ENCODE results near the gene TECPR1.

Gene TECPR1

DNA sequence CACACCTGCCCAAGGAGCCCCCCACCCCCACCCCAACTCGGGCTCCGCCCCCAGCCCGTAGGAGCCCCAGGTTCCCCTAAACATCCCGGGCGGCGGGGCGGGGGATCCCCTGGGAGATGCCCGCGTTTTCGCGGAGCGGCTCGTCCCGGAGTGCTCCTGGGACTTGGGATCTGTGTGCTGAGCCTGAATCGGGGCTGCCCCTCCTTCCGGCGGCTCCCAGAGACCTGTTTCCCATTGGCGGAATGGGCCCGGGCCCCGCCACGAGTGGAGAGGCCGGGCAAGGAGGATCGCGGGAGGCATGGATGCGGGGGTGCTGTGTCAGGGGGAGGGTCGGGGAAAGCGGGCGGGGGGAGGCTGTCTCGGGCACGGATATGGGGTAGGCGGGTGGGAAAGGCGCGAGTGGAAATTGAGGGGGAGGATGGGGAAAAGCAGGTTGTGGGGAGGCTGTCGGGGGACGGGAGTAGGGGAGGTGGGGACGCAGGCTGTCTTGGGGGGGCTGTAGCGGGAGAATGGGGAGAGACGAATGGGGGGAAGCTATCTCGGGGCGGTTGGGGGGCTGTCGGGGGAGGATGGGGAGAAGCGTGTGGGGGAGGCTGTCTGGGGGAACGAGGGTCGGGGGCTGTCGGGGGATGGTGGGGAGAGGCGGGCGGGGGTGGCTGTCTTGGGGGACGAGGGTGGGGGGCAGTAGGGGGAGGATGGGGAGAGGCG lies 41.4 kb downstream of the TECPR1 start:
- DNase-seq: no peak

DNA sequence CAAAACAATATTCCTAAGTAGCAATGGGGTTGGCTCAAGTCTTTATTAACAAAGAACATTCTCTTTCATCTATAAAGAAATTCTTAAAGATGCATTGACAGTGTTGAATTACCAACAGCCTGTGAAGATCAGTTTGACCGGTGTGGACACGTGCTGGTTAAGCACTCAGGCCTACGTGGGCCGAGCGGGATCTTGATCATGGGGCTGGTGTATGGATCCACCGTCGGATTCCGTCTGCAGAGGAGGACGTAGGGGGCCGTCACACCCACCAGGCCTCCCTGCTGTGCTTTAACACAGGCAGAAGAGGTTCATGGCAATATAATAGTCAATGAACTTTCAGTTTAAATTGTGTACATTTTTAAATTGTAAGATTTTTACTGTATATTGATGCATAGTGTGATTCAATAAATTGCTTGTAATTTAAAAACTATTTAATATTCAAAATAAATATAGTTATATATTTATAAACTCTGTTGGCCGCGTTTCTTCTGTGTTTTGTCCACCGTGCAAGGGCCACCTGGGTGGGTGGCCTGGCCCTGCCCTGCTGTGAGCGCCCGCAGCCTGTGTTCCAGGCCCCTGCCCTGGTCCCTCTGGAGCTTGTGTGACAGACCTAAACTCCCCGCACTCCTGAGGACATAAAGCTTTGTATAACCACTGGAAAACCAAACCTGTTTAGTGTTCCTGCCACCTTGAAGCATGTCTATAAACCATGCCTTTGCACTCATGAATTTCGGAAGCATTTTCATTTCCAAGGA lies 42.7 kb downstream of the TECPR1 start:
- DNase-seq: no peak

DNA sequence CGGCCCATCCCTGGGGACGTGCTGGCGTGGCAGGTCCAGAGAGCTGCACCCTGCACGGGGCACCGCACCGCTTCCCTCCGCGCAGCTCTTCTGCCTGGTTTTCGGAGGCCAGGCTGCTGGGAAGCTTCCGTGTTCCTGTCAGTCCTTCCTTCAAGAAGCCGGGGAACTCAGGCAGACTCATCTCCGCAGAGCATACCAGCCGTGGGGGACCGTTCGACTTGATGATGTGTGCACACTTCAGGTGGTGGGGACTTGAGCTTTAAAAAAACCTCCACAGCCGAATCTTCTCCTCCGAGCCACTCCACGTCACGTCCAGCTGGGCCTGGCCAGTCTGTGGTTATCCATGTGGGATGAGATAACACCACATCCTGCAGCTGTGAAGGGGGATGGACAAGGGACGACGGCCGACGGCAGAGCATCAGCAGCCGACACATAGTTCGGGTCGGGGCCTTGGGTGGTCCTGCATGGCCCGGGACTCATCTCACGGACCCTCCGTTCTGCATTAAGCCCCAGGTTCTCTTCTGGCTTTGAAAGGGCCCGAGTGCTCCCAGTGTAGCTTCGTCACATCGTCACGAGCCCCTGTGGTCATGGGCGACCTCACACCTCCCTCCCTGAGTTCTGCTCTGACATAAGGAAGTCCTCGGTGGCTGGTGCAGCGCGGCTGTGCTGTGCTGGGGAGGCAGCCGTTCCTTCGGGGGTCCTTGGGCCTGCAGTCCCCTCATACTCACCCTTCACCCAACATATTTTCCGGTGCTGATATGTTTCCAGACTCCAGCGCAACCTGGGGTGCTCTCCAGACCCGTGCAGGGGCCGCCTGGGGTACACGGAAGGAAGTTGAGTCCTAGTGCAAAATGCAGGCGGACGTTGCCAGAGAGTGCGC lies 45.3 kb downstream of the TECPR1 start:
- no peak for DNase-seq

DNA sequence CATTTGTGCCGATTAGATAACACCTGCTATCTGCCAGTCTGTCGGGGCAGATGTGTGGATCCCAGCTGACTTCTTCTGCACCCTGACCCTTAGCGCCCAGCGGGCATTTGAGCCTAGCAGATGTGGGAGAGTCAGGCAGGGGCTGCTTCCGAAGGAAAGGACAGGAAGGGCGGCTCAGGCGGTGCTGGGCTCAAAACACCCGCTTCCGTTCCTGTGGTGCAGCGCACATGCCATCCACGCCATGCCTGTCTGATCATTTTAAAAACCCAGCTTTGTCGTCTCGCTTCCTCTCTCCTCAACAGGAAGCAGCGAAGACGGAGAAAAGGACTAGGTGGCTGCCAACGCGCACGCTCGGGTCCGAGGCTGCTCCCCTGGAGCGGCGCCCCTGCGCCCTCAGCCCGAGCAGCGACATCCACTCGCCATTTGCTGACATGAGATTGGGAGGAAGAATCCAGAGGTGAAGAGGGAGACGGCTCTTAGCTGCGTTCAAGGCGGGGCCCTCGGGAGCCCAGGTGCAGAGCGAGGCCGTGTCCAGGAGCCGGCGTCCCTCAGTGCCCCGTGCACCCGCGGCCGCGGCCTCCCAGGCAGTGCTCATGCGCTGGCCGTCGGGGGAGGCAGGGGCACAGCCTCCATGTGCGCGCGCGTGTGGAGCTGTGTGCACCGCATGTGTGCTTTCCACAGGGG lies 46.7 kb downstream of the TECPR1 start:
- no peak for DNase-seq

DNA sequence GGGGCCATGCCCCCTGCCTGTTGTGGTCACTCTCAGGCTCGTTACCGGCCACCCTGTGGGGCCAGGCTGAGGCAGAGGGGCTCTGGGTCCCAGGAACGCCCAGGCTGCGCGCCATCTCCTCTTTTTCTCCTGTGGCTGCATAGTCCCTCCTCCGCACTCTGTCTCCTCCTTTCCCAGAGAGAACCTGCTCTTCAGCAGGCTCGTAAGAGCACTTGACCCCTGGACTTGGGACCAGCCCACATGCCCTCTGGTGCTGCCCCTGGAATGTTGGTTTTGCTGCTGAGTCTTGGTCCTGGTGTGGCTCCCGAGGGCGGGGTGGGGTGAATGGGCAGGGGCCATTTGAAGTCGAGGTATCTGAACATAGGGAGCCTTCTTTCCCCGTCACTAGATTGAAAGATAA lies 47.4 kb downstream of the TECPR1 start:
- no peak for DNase-seq

DNA sequence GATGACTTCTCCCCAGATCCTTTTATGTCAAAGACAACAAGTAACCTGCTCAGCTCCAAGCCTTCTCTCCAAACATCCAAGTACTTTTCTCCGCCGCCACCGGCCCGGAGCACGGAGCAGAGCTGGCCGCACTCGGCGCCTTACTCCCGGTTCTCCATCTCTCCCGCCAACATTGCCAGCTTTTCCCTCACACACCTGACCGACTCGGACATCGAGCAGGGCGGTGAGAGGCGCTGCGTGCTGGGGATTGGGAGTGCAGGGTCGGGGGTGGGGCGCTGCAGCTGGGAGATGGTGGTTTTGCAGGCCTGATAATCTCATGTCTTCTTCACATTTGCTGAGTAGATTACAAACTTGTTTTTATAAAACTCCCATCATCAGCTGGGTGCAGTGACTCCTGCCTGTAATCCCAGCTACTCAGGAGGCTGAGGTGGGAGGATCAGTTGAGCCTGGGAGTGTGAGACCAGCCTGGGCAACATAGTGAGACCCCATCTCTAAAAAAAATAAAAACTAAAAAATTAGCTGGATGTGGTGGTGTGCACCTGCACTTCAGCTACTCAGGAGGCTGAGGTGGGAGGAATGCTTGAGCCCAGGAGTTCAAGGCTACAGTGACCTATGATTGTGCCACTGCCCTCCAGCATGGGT lies 47.9 kb downstream of the TECPR1 start:
- DNase-seq: no peak

DNA sequence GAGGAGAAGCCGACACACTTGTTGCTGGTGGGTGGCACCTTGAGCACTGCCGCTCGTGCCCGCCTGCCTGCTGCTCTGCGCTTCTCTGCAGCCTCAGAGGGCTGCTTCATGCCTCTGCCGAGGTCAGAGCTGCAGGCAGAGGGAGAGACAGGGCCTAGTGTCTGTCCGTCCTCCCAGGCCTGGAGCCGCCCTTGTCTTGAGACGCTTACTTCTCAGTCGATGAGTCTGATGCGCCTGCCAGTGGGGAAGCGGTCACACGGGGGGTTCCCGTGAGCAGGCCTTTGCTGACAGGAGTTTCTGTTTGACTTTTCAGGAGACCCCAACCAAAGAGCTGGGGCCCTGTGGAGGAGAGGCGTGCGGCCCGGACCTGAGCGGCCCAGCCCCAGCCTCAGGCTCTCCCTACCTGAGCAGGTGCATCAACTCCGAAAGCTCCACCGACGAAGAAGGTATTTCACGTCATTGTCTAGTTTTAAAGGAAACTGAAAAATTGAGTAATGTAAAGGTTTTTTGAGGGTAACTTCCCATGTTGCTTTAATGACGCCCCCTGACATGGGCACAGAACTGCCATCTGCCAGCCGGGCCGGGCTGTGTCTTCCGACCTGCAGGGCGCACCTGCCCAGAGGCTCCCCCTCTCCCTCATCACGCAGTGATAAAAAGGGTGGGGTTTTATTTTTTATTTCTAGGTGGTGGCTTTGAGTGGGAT lies 48.6 kb downstream of the TECPR1 start:
- no peak for DNase-seq

DNA sequence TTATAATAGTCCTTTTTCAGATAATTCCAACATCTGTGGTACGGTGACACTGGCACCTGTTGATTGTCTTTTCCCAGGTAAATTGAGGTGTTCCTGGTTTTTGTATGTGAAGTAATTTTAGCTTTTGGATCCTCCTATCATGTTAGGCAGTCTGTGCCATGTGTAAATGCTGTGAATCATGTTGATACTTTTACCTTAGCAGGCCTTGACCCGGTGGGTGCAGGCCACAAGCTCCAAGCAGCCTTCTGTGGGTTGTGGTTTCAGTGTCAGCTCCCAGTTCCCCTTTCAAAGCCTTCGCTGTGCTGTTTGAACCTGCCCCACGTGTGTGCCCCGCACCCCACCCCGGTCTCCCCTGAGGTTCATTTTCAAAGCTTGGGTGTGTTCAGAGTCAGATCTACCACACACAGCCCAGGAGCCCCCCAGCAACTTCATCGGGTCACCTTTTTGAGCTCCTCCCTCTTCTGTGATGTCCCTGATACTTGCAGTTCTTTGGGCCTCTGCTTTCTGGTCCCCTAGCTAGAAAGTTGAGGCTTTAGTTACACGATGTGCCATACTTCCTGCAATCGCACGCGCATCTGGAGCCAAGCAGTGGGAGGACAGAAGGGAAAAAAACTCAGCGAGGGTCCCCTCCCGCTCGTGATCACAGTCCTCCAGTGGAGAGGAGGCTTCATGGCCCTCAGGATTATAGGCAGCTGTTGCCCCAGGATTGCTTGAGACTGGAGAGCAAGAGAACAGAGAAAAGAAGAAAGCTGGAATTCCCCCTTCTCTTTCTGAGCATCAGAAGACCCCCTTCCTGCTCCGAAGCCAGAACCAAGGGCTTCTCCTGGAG lies 49.5 kb downstream of the TECPR1 start:
- no peak for DNase-seq

DNA sequence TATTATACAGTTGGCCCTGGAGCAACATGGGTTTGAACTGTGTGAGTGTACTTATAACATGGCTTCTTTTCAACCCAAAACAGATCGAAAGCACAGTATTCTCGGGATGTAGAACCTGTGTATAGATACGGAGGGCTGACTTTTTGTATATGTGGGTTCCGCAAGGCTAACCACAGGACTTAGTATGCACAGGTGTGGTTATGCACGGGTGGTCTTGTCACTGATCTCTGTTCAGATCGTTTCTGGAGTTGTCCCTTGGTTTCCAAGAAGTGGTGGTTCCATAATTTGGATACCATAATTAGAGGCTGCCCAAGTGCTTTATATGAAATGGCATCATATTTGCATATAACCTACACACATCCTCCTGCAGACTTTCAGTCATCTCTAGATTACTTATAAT lies 51.7 kb downstream of the TECPR1 start:
- no peak for DNase-seq

DNA sequence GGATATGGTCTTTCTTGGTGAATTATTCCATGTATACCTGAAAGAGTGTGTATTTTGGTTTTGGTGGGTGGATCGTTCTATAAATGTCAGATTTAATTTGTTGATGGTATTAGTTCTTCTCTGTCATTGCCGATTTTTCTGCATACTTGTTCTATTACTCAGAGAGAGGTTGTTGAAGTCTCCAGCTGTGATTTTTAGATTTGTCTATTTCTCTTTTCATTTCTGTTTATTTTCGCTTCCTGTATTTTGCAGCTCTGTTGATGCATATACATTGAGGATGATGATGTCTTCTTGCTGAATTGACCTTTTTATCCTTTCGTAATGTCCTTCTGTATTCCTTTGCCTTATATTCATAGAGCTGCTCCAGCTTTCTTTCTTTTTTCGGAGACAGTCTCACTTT lies 52.9 kb downstream of the TECPR1 start:
- DNase-seq: no peak

DNA sequence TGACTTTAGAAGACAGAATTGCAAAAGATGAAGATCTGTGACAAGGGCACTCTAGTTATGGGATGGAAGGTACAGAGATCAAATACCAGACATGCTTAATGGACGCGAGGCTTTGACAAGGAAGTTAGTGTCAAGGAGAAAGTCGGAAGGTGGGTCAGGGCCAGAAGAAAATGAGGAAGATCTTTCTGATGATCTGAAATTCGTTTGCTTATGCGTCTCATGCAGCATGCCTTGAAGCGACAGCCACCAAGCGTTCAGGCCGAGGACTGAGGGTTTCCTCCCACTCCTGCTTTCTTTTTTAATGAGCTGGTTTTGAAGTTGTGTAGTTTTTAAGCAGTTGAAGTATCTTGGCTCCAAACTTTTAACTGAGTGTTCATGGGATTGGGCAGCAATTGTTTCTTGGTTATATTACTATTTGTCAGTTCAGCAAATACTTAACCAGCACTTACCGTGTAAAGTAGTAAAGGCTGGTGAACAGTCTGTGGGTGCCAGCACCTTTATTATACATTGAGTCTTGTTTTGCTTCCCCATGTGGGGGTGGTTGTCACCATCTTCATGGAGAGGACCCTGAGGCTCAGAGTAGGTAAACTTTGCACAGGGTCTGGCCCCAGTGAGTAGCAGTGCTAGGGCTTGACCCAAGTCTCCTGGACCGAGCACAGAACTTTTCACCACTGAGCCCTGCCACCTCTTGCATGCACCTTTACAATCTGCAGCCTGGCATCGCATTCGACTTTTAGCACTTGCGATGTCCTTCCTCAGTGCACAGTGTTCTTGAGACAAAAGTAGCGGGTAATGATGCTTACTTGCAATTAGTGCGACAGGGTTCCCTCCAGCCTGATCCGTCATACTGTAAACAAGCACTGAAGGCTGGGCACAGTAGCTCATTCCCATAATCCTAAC lies 55.1 kb downstream of the TECPR1 start:
- DNase-seq: no peak

DNA sequence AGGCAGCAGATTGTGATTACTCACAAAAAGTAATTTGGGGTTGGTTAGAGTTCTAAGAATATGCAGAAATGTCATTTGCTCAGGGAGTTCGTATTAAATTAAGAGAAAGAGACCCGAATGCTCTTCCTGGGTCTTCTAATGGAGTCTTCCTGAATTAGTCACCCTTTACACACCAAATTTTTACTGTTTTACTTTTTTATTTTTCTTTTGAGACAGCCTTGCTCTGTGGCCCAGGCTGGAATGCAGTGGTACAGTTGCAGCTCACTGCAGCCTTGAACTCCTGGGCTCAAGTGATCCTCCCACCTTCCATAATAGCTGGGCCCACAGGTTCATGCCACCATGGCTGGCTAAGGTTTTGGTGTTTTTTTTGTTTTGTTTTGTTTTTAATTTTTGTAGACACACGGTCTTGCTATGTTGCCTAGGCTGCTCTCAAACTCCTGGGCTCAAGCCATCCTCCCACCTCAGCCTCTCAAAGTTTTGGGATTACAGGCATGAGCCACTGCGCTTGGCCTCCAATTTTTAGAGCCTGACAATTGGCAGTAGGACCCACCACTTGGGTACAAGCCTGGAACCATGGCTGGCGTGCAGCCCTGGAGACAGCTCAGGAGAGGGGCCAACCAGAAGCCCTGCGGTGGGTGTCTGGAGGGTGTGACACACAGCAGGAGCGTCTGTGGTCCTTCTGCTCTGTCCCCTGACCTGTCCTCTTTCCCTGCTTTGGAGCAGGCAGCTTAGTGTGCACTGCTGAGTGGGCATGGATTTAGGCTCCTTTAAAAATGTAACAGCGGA lies 57.2 kb downstream of the TECPR1 start:
- DNase-seq: no peak

DNA sequence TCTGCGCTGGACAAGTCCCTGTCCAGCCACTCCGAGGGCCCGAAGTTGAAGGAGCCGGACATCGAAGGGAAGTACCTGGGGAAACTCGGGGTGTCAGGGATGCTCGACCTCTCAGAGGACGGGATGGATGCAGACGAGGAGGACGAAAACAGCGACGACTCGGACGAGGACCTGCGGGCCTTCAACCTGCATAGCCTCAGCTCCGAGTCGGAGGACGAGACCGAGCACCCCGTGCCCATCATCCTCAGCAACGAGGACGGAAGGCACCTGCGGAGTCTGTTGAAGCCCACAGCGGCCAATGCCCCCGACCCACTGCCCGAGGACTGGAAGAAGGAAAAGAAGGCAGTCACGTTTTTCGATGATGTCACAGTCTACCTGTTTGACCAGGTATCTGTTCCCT lies 57.8 kb downstream of the TECPR1 start:
- DNase-seq: no peak

DNA sequence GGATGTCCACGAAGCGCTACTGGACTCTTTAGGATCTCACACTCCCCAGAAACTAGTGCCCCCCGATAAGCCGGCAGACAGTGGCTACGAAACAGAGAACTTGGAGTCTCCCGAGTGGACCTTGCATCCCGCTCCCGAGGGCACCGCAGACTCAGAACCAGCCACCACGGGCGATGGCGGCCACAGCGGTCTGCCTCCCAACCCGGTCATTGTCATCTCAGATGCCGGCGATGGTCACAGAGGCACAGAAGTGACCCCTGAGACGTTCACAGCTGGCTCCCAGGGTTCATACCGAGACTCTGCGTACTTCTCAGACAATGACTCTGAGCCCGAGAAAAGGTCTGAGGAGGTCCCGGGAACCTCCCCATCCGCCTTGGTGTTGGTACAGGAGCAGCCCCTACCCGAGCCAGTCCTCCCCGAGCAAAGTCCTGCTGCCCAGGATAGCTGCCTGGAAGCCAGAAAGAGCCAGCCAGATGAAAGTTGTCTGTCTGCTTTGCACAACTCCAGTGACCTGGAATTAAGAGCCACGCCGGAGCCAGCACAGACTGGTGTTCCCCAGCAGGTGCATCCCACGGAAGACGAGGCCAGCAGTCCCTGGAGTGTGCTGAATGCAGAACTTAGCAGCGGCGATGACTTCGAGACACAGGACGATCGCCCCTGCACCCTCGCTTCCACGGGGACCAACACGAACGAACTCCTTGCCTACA lies 58.4 kb downstream of the TECPR1 start:
- no peak for DNase-seq

DNA sequence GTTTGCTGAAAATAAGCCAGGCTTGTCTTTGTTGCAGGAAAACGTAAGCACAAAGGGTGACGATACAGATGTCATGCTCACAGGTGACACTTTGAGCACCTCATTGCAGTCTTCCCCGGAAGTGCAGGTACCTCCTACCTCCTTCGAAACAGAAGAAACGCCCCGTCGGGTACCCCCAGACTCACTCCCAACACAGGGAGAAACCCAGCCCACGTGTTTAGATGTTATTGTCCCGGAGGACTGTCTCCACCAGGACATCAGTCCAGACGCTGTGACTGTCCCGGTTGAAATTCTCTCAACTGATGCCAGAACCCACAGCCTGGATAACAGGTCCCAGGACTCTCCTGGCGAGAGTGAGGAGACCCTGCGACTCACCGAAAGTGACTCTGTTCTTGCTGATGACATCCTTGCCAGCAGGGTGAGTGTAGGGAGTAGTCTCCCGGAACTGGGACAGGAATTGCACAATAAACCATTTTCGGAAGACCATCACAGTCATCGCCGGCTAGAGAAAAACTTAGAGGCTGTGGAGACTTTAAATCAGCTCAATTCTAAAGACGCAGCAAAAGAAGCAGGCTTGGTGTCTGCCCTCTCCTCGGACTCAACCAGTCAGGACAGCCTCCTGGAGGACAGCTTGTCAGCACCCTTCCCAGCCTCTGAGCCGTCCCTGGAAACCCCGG lies 59.1 kb downstream of the TECPR1 start:
- DNase-seq: no peak

DNA sequence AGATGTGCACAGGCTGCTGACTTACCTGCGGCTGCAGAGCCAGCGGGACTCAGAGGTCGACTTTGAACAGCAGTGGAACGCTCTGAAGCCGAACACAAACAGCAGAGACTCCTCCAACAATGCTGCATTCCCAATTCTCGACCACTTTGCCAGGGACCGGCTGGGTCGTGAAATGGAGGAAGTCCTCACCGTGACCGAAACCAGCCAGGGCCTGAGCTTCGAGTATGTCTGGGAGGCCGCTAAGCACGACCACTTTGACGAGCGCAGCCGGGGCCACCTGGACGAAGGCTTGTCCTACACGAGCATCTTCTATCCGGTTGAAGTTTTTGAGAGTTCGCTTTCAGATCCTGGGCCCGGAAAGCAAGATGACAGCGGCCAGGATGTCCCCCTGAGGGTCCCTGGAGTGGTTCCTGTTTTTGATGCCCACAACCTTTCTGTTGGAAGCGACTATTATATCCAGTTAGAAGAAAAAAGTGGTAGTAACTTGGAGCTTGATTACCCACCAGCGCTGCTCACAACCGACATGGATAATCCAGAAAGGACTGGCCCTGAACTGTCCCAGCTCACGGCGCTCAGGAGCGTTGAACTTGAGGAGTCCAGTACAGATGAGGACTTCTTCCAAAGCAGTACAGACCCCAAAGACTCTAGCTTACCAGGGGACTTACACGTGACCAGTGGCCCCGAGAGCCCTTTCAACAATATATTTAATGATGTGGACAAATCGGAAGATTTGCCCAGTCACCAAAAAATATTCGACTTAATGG lies 60.2 kb downstream of the TECPR1 start:
- no peak for DNase-seq

DNA sequence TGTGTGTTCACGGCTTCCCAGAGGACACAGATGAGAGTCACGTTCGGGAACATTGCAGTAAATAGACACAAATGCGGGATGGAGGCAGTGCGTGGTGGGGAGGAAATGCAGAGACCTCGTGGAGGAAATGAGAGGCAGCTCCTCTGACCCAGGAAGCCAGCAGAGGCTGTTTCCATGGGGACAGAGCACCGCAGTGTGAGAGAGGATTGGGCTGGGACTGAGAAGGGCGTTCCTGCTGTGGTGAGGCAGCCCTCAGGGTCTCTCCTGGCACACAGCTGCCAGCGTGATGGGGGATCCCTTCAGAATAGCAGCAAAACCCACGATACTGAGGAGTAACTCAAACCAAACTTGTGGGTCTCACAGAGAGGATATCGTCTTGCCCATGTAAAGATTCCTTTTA lies 62.5 kb downstream of the TECPR1 start:
- no peak for DNase-seq

Data from GOT3 (cell line).